GM19328 (cell line): ENCODE data around the gene SEPTIN12.

Source experiments
- ATAC-seq: cut with Tn5 transposase; IDR thresholded peaks from one replicate; pipeline ENCODE4 v1.9.1; 2021; ENCODE audit warnings: mild to moderate bottlenecking, moderate library complexity; ENCODE audit not compliant: unreplicated experiment

The SEPTIN12 gene

DNA sequence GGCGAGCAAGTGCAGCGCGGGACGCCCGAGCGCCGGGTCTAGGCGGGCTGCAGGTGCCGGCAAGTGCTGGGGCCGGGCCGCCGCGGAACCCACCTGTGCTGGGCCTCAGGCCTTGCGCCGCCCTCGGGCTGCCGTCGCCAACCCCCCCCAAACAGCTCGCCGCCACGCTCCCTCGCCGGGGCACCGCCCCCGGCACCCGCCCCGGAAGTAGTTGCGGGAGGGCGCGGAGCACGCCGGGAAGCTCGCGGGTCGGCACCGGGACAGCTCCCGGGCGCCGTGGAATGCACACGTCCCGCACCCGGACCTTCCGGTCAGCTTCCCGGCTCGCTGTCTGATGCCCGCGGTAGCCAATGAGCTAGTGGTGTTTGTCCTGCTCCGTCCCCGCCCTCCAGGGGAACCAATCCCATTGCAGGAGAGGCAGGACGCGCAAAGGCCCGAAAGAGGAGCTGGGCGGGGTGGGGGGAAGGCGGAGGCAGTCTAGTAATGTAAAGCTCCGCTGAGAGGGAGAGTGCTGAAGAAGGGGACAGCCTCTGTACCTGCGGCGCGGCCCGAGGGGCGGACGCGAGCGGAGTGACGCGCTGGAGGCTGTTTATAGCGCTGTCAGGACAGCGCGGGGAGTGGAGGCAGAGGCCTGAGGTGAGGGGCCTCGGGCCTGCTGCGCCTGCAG, 53.9 kb downstream of the SEPTIN12 start, which contains the start of the genes ANKS3 and DNAAF8:
TSS of gene ANKS3 (minus strand) at position 209 of the 667 bp plus-strand sequence. CDS start 4,122 bp downstream, outside the sequence.
TSS of gene DNAAF8 (plus strand) at position 475 of the 667 bp plus-strand sequence. CDS start 1,978 bp downstream, outside the sequence.
- peak; percentile 83 for ATAC-seq

DNA sequence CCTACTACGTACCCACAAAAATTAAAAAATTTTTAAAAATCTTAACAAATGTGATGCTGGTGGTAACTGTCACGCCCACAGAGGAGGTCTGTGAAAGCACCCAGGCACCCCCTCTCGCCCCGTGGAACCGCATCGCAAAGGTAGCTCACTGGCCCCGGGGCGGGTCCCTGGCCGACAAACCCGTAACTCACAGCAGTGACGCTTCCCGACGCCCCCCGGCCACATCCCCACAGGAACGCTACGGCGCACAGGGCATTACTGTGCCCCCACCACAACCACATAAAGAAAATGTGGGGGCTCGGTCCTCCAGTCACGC, 54.4 kb downstream of the SEPTIN12 start:
- ATAC-seq = peak; percentile 10

DNA sequence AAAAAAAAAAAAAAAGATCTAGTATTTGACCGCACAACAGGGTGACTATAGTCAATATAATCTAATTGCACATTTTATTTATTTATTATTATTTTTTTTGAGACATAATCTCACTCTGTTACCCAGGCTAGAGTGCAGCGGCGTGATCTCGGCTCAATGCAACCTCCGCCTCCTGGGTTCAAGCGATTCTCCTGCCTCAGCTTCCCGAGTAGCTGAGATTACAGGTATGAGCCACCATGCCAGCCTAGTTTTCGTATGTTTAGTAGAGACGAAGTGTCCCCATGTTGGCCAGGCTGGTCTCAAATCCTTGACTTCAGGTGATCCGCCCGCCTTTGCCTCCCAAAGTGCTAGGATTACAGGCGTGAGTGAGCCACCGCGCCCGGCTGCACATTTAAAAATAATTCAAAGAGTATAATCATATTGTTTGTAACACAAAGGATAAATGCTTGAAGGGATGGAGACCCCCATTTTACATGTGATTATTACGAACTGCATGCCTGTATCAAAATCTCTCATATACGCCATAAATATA, 54.9 kb downstream of the SEPTIN12 start:
- ATAC-seq = no peak

DNA sequence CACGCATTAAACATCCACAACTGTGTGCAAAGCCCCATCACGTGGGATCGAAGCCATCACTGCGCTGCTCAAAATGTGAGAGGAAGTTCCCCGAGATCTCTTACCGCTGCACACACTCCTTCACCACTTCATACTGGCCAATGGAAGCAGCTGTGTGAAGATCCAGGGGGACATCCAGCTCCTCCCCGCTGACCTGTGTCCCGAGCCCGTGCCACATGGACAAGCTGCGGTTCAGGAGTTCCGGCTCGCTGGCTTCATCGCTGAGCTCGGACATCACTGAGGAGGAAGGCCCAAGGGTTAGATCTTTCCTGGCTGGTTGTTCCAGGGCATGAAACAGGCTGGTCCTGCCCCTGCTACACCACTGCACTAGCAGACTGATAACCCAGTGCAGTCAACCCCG, 58.3 kb downstream of the SEPTIN12 start:
- ATAC-seq = no peak

DNA sequence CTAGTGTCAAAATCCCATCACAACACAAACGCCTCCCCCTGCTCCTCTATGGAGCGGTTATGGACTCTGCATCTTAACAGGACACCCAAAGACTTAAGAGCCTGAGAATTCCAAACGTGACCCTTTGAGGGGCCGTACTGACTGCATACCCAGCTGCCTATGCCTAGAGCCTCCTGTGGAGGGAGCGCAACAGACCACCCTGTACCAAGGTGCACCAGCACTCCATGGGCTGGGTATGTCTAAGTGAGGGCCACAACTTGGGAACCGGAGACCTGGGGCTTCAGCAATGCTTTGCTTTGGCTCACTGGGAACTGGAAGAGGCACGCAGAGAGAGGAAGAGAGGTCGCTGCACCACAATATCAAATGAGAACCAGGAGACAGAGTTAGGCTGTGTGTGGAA, 59.5 kb downstream of the SEPTIN12 start:
- no peak for ATAC-seq
